Lower leg skin (tissue), 4 donors: ENCODE measurements around the gene MAP3K3. TPM values are rescaled to one million over a fixed set of nuclear protein-coding genes. Genes with fewer than 3 reads are reported as not detected.

Experiments used
- DNase-seq, 2 donors: peaks; one replicate each; pipeline ENCODE4 v3.0.0-alpha.2; 2019; ENCODE audit warnings: low spot score in 2 of 2
- H3K4me3 ChIP-seq: fragments of 200-600 bp; sonication (generic); 2 replicates; pipeline ENCODE4 v1.5.1; 2017; ENCODE audit warnings: mild to moderate bottlenecking, low read depth; ENCODE audit not compliant: poor library complexity, severe bottlenecking
- CTCF ChIP-seq, 3 donors: fragments of 450-650 bp; IDR thresholded peaks; one replicate each; pipeline ENCODE4 v1.5.1; 2016; ENCODE audit warnings: antibody characterized with exemption in 3 of 3, mild to moderate bottlenecking in 3 of 3, moderate library complexity in 2 of 3
- POLR2A ChIP-seq, 2 donors: fragments of 450-650 bp; IDR thresholded peaks; one replicate each; pipeline ENCODE4 v1.6.1; 2016 to 2017; ENCODE audit warnings: antibody characterized with exemption in 2 of 2, mild to moderate bottlenecking in 1 of 2, moderate library complexity in 1 of 2
- WGBS, 2 donors: methylation state at CpG; one replicate each; pipeline ENCODE4 v1.1.5; 2018; 5-methylcytosine and 5-hydroxymethylcytosine counted together
- intact Hi-C: fragments of 100-400 bp; cut with DNase I; formaldehyde crosslinking; loops from one replicate; pipeline ENCODE4 v1.15.0; 2023; ENCODE audit warnings: low total_unique reads
- total RNA-seq, 4 donors: library from RNA; depleted of rRNA; stranded (reverse); fragments of >200 nt; gene quantifications; one replicate each; pipeline ENCODE4 v1.1.0, GENCODE V29; 2016

MAP3K3 gene
- total RNA-seq, 4 donors from 2014 or later: 25.2 to 54.1 (median 39.6) TPM

DNA sequence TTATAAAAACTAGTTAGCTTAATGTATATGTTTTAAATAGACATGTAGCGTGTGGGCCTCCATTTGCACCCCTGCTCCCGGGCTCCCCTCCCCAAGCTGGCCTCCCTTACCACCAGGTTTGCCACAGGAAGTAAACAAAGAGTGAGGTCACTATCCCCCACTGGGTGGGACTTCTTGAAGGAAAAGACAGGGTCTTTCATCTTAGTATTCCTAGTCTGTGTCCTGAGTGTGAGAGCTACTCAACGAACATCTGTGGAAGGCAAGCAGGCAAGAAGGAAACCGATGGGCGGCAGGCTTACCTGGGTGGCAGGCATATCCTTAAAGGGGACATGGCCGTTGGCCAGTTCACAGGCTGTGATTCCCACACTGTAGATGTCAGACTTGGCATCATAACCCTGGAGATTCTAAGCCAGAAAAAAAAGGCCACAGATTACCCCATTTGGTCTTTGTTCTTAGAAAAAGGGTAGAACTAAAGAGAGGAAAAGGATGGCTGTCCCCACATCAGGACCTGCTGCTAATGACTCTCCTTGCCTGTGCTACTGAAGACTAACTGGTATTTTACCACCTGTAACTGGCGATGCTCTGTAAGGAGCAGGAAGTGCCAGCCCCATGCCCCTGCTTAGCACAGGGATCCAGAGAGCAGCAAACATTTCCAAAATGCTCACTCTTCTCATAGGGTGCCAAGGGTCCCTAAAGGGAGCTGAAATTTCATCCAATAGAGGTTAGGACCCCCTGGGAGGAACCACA, 84.3 kb downstream of the MAP3K3 start:
- intact Hi-C loops: no loop called here
- no peak for DNase-seq
- no peak for TF ChIP-seq CTCF (IDR thresholded peaks at IDR 0.05)
- no peak for TF ChIP-seq POLR2A (IDR thresholded peaks at IDR 0.05)
- WGBS, 2 donors: 87 to 89% methylated on average over 7 of the region's 7 CpGs
- no peak overlapping the region for H3K4me3 ChIP-seq

GRCh38 chr17:63707151-63707550, 84.9 kb downstream of the MAP3K3 start:
- 86 to 90% methylated on average over 7 to 11 of the region's 11 CpGs for WGBS, 2 donors
- no peak overlapping the region for H3K4me3 ChIP-seq
- intact Hi-C loops: no loop called here
- TF ChIP-seq POLR2A (IDR thresholded peaks at IDR 0.05): no peak
- TF ChIP-seq CTCF (IDR thresholded peaks at IDR 0.05): no peak
- DNase-seq: no peak

DNA sequence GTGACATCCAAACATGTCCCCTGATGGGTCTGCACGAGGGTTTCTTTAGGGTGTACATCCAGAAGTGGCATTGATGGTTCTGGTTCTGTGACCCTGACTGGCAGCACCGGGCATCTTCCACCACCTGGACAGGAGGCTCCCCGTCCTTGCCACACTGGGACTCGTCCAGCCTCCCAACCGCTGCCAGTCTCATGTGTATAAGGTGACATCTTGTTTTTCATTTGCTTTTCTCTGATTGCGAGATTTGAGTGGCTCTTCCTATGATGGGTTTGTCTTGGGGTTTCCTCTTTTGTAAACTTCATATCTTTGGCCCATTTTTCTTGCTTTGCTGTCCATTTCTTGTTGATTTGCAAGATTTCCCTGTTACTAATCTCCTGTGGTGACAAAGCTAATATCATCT, 86.9 kb downstream of the MAP3K3 start:
- no peak for DNase-seq
- no peak overlapping the region for H3K4me3 ChIP-seq
- TF ChIP-seq CTCF (IDR thresholded peaks at IDR 0.05): no peak
- TF ChIP-seq POLR2A (IDR thresholded peaks at IDR 0.05): no peak
- intact Hi-C loops: no loop called here
- WGBS, 2 donors: 90% methylated on average over 6 of the region's 6 CpGs

- H3K4me3 ChIP-seq: no peak overlapping the region
- no peak for DNase-seq
- WGBS, 2 donors: 75 to 86% methylated on average over 10 of the region's 10 CpGs
- intact Hi-C loops: no loop called here
- no peak for TF ChIP-seq CTCF (IDR thresholded peaks at IDR 0.05)
- no peak for TF ChIP-seq POLR2A (IDR thresholded peaks at IDR 0.05)
These were observed 92.5 kb downstream of the MAP3K3 start for GRCh38 chr17:63714550-63715277.

DNA sequence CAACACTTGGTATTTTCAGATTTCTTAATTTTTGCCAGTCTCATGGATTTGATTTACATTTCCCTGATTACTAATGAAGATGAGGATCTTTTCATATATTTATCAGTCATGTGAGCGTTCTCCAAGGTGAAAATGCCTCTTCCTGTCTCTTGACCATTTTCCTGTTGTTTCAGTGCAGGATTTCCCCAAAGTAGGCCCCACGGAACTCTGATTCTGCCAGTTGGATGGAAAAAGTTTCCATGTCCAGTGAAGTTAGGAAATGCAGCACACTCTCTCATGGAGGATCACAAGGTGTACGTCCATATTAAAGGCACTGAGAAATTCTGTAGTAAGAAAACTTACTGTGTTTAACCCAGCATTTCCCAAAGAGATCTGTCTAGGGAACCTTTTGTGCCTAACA, 94.2 kb downstream of the MAP3K3 start:
- intact Hi-C loops: no loop called here
- TF ChIP-seq CTCF (IDR thresholded peaks at IDR 0.05) (no peak), POLR2A (IDR thresholded peaks at IDR 0.05) (no peak)
- DNase-seq: no peak
- WGBS, 2 donors: 89 to 91% methylated on average over 3 of the region's 3 CpGs
- H3K4me3 ChIP-seq: no peak overlapping the region
